RWPE2 (cell line): ENCODE data around the gene COG7.

Experiments
- ATAC-seq: fragments of 200-7000 bp; cut with Tn5 transposase; 3 replicates; pipeline ENCODE4 v1.9.1; 2021; ENCODE audit warnings: low read depth
- DNase-seq: peaks from one replicate; pipeline ENCODE4 v3.0.0-alpha.2; 2020; ENCODE audit warnings: low spot score
- H3K27ac ChIP-seq: fragments of 450-650 bp; 2 replicates; pipeline ENCODE4 v1.5.1; 2017; ENCODE audit warnings: mild to moderate bottlenecking; ENCODE audit not compliant: poor library complexity, severe bottlenecking
- H3K27me3 ChIP-seq: fragments of 250-450 bp; sonication (Bioruptor Pico); 2 replicates; pipeline ENCODE4 v1.5.1; 2021; ENCODE audit warnings: mild to moderate bottlenecking, moderate library complexity; ENCODE audit not compliant: insufficient read depth, poor library complexity, severe bottlenecking
- H3K36me3 ChIP-seq: fragments of 250-450 bp; sonication (Bioruptor Pico); 2 replicates; pipeline ENCODE4 v1.5.1; 2020; ENCODE audit warnings: low read depth, mild to moderate bottlenecking, moderate library complexity
- H3K4me1 ChIP-seq: fragments of 250-450 bp; sonication (Bioruptor Pico); 2 replicates; pipeline ENCODE4 v1.5.1; 2021; ENCODE audit warnings: mild to moderate bottlenecking, moderate library complexity; ENCODE audit not compliant: insufficient read depth, poor library complexity, severe bottlenecking
- H3K4me3 ChIP-seq: fragments of 250-450 bp; sonication (Bioruptor Pico); 2 replicates; pipeline ENCODE4 v1.5.1; 2021; ENCODE audit warnings: mild to moderate bottlenecking, moderate library complexity; ENCODE audit not compliant: severe bottlenecking
- H3K9me3 ChIP-seq: fragments of 250-450 bp; sonication (Bioruptor Pico); 2 replicates; pipeline ENCODE4 v1.5.1; 2021; ENCODE audit warnings: mild to moderate bottlenecking, moderate library complexity; ENCODE audit not compliant: severe bottlenecking
- TF ChIP-seq, protein P1 (sequence below): fragments of 450-650 bp; IDR thresholded peaks from one replicate; pipeline ENCODE4 v1.5.1; 2017; ENCODE audit warnings: mild to moderate bottlenecking, moderate library complexity; ENCODE audit not compliant: poor library complexity, severe bottlenecking

The COG7 gene

GRCh38 chr16:23478566-23478965, 25.6 kb upstream of the COG7 start:
- H3K27me3 ChIP-seq = no peaks in the 10 kb centered on the region
- H3K4me1 ChIP-seq = no peaks in the 10 kb centered on the region
- ATAC-seq (no peak), DNase-seq (no peak)
- H3K36me3 ChIP-seq = peaks cover 83% of the 10 kb centered on the region
- TF ChIP-seq, protein P1, sequence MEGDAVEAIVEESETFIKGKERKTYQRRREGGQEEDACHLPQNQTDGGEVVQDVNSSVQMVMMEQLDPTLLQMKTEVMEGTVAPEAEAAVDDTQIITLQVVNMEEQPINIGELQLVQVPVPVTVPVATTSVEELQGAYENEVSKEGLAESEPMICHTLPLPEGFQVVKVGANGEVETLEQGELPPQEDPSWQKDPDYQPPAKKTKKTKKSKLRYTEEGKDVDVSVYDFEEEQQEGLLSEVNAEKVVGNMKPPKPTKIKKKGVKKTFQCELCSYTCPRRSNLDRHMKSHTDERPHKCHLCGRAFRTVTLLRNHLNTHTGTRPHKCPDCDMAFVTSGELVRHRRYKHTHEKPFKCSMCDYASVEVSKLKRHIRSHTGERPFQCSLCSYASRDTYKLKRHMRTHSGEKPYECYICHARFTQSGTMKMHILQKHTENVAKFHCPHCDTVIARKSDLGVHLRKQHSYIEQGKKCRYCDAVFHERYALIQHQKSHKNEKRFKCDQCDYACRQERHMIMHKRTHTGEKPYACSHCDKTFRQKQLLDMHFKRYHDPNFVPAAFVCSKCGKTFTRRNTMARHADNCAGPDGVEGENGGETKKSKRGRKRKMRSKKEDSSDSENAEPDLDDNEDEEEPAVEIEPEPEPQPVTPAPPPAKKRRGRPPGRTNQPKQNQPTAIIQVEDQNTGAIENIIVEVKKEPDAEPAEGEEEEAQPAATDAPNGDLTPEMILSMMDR = no peak
- no peak overlapping the region for H3K27ac ChIP-seq
- H3K9me3 ChIP-seq = no peaks in the 10 kb centered on the region
- no peak overlapping the region for H3K4me3 ChIP-seq

GRCh38 chr16:23476289-23476688, 23.3 kb upstream of the COG7 start:
- Histone ChIP-seq H3K4me1 (no peaks in the 10 kb centered on the region), H3K36me3 (peaks cover 73% of the 10 kb centered on the region), H3K9me3 (no peaks in the 10 kb centered on the region), H3K4me3 (no peak overlapping the region), H3K27ac (no peak overlapping the region), H3K27me3 (no peaks in the 10 kb centered on the region)
- no peak for DNase-seq
- TF ChIP-seq, protein P1 = no peak
- no peak for ATAC-seq

GRCh38 chr16:23469814-23470213, 16.8 kb upstream of the COG7 start:
- Histone ChIP-seq H3K27ac (peak overlapping the region; percentile 11), H3K27me3 (no peaks in the 10 kb centered on the region), H3K4me3 (no peak overlapping the region), H3K36me3 (peaks cover 59% of the 10 kb centered on the region), H3K4me1 (peaks cover 24% of the 10 kb centered on the region), H3K9me3 (no peaks in the 10 kb centered on the region)
- ATAC-seq (peak; percentile 84), DNase-seq (no peak)
- TF ChIP-seq, protein P1 = no peak

- Histone ChIP-seq H3K4me1 (peaks cover 24% of the 10 kb centered on the region), H3K4me3 (no peak overlapping the region), H3K9me3 (no peaks in the 10 kb centered on the region), H3K27me3 (no peaks in the 10 kb centered on the region), H3K27ac (peak overlapping the region; percentile 25), H3K36me3 (peaks cover 39% of the 10 kb centered on the region)
- ATAC-seq = peak; percentile 85
- TF ChIP-seq, protein P1 = no peak
- peak; percentile 69 for DNase-seq
Measured at GRCh38 chr16:23466162-23466885, 13.3 kb upstream of the COG7 start.

- Histone ChIP-seq H3K27me3 (no peaks in the 10 kb centered on the region), H3K36me3 (peaks cover 39% of the 10 kb centered on the region), H3K4me1 (peaks cover 21% of the 10 kb centered on the region), H3K4me3 (no peak overlapping the region), H3K27ac (no peak overlapping the region), H3K9me3 (no peaks in the 10 kb centered on the region)
- no peak for DNase-seq
- ATAC-seq = no peak
- TF ChIP-seq, protein P1 = no peak
Measured at GRCh38 chr16:23465179-23465578, 12.2 kb upstream of the COG7 start.
